Endothelial cell of umbilical vein (primary cell): Measurements from ENCODE around the gene SLC35B2. TPM values are rescaled to one million over a fixed set of nuclear protein-coding genes. Genes with fewer than 3 reads are reported as not detected.

Experiments
- BruUV-seq: library from RNA; stranded (reverse); fragments of 400-500 nt; replicated peaks from 2 replicates; lab custom pipeline; 2021; lab: Mats Ljungman, UMichigan
- CTCF ChIA-PET: fragments of 300-600, 350-600 bp; sonication (Branson Sonifier 250); formaldehyde crosslinking; loops from one replicate; lab custom pipeline; 2021; ENCODE audit warnings: antibody characterized with exemption, inconsistent platforms; lab: Charles Lee
- POLR2A ChIA-PET: fragments of 300-600, 350-600 bp; sonication (Branson Sonifier 250); formaldehyde crosslinking; loops from one replicate; lab custom pipeline; 2021; ENCODE audit warnings: antibody characterized with exemption, inconsistent platforms; lab: Charles Lee
- DNase-seq: peaks from one replicate; pipeline ENCODE4 v3.0.0-alpha.2; 2011; ENCODE audit warnings: low read depth, low spot score
- FAIRE-seq: peaks from 2 replicates; lab custom pipeline; 2011; peaks lifted over from hg19 to GRCh38; lab: Jason Lieb, UNC
- H2AFZ ChIP-seq: 2 replicates; pipeline ENCODE4 v1.6.0; 2012; ENCODE audit warnings: low read depth, low read length, control low read depth, inconsistent platforms
- H3K27ac ChIP-seq: 2 replicates; pipeline ENCODE4 v1.5.1; 2011; ENCODE audit warnings: low read depth, mild to moderate bottlenecking, control low read depth, low read length, moderate library complexity; ENCODE audit not compliant: insufficient read depth
- H3K27me3 ChIP-seq, 2 experiments: 2 replicates each; pipeline versions ENCODE4 v1.6.0 to v1.6.1; 2011; ENCODE audit warnings: low read length in 2 of 2, mixed read lengths in 1 of 2; ENCODE audit not compliant: control insufficient read depth in 2 of 2, insufficient read depth in 2 of 2
- H3K36me3 ChIP-seq, 2 experiments: 2 replicates in 1 of 2; 3 replicates in 1 of 2; pipeline ENCODE4 v1.5.1; 2011; ENCODE audit warnings: low read length in 2 of 2, mild to moderate bottlenecking in 1 of 2, moderate library complexity in 1 of 2; ENCODE audit not compliant: control insufficient read depth in 2 of 2, insufficient read depth in 2 of 2; ENCODE audit errors: extremely low read depth in 1 of 2
- H3K4me1 ChIP-seq: 3 replicates; pipeline ENCODE4 v1.5.1; 2011; ENCODE audit warnings: mild to moderate bottlenecking, low read length; ENCODE audit not compliant: control insufficient read depth, insufficient read depth; ENCODE audit errors: extremely low read depth
- H3K4me2 ChIP-seq: 2 replicates; pipeline ENCODE4 v1.6.1; 2011; ENCODE audit warnings: low read length, control low read depth, mixed read lengths; ENCODE audit not compliant: insufficient read depth
- H3K4me3 ChIP-seq, 3 experiments: fragments of 200-600 bp in 1 of 3; sonication (generic), shearing (Covaris generic) in 1 of 3; replicated peaks in 1 of 3; 2 replicates each; pipeline ENCODE4 v1.5.1; 2011 to 2016; ENCODE audit warnings: control low read depth in 3 of 3, low read length in 3 of 3, mild to moderate bottlenecking in 2 of 3, inconsistent platforms in 1 of 3, low read depth in 1 of 3, moderate library complexity in 1 of 3; ENCODE audit not compliant: insufficient read depth in 1 of 3
- H3K79me2 ChIP-seq: 2 replicates; pipeline ENCODE4 v1.6.0; 2012; ENCODE audit warnings: low read length, inconsistent platforms; ENCODE audit not compliant: control insufficient read depth, insufficient read depth
- H3K9ac ChIP-seq: replicated peaks from 2 replicates; pipeline ENCODE3; 2011; ENCODE audit warnings: low read length, control low read depth; ENCODE audit not compliant: insufficient read depth; ENCODE audit errors: extremely low read depth
- H3K9me1 ChIP-seq: replicated peaks from 3 replicates; pipeline ENCODE4 v1.6.0; 2011; ENCODE audit warnings: mild to moderate bottlenecking, low read length; ENCODE audit not compliant: control insufficient read depth, insufficient read depth; ENCODE audit errors: extremely low read depth
- H3K9me3 ChIP-seq: replicated peaks from 2 replicates; pipeline ENCODE4 v1.5.1; 2012; ENCODE audit warnings: low read length, inconsistent platforms; ENCODE audit not compliant: control insufficient read depth, insufficient read depth
- H4K20me1 ChIP-seq: replicated peaks from 2 replicates; pipeline ENCODE3; 2011; ENCODE audit warnings: mild to moderate bottlenecking, low read length; ENCODE audit not compliant: control insufficient read depth, insufficient read depth; ENCODE audit errors: extremely low read depth
- EZH2 ChIP-seq: IDR thresholded peaks from 2 replicates; pipeline ENCODE4 v1.6.1; 2012; ENCODE audit warnings: borderline replicate concordance, low read depth, mild to moderate bottlenecking, moderate library complexity, low read length, inconsistent platforms; ENCODE audit not compliant: severe bottlenecking
- FOS ChIP-seq: IDR thresholded peaks from 2 replicates; pipeline ENCODE4 v1.6.1; 2011; ENCODE audit warnings: mild to moderate bottlenecking, low read length, moderate library complexity, borderline replicate concordance; ENCODE audit not compliant: insufficient read depth
- GATA2 ChIP-seq: IDR thresholded peaks from 2 replicates; pipeline ENCODE4 v1.7.0; 2011; ENCODE audit warnings: low read depth, mild to moderate bottlenecking, moderate library complexity, mixed read lengths, low read length; ENCODE audit not compliant: insufficient read length, insufficient read depth
- JUN ChIP-seq: IDR thresholded peaks from 2 replicates; pipeline ENCODE4 v1.6.1; 2011; ENCODE audit warnings: borderline replicate concordance, low read depth; ENCODE audit not compliant: insufficient read length, insufficient read depth
- MYC ChIP-seq: IDR thresholded peaks from one replicate; pipeline ENCODE4 v1.6.1; 2011; ENCODE audit warnings: mild to moderate bottlenecking, low read depth, low read length
- POLR2A ChIP-seq: IDR thresholded peaks from 2 replicates; pipeline ENCODE4 v1.6.1; 2012; ENCODE audit warnings: low read depth, mild to moderate bottlenecking, control low read depth, low read length
- POLR2AphosphoS5 ChIP-seq: IDR thresholded peaks from 2 replicates; pipeline ENCODE4 v1.6.1; 2012; ENCODE audit warnings: low read depth, mild to moderate bottlenecking, control low read depth, low read length, moderate library complexity; ENCODE audit not compliant: insufficient read depth
- dilution Hi-C: fragments of 300-500 bp; cut with MboI; formaldehyde crosslinking; loops from one replicate; pipeline ENCODE4 v1.15.0; 2019; ENCODE audit warnings: low sequenced_read_pairs; ENCODE audit not compliant: extremely low pct_ligation_motif_present
- intact Hi-C: fragments of 100-400 bp; cut with micrococcal nuclease; formaldehyde crosslinking; loops from one replicate; pipeline ENCODE4 v1.10.0; 2022
- polyA plus RNA-seq, 4 experiments: library from polyadenylated mRNA; depleted of rRNA in 3 of 4; stranded (reverse) in 3 of 4; unstranded in 1 of 4; fragments of >200 nt; gene quantifications; 2 replicates each; pipeline versions ENCODE4 v1.2.1 to v1.2.3, GENCODE V29; 2011 to 2012; ENCODE audit warnings: missing spikeins in 1 of 4
- total RNA-seq: library from RNA; stranded (reverse); gene quantifications from 2 replicates; pipeline ENCODE4 v1.2.3, GENCODE V29; 2021
- TF ChIP-seq, protein P1 (sequence below), 2 donors: IDR thresholded peaks; 1 replicate in 1 of 2; 2 replicates in 1 of 2; pipeline ENCODE4 v1.5.1; 2011; ENCODE audit warnings: low read length in 2 of 2, mild to moderate bottlenecking in 2 of 2, moderate library complexity in 2 of 2, control low read depth in 1 of 2, inconsistent platforms in 1 of 2, low read depth in 1 of 2; ENCODE audit not compliant: insufficient read depth in 1 of 2; ENCODE audit errors: extremely low read depth in 1 of 2
- TF ChIP-seq, protein P2 (sequence below): IDR thresholded peaks from 2 replicates; pipeline ENCODE4 v1.6.1; 2011; ENCODE audit not compliant: insufficient read depth, insufficient read length

Gene SLC35B2
- total and polyA plus RNA-seq, 2 donors (not counting 3 experiments of a cell fraction or from before 2014, with no cell fraction given), result 53.4 to 112 TPM

DNA sequence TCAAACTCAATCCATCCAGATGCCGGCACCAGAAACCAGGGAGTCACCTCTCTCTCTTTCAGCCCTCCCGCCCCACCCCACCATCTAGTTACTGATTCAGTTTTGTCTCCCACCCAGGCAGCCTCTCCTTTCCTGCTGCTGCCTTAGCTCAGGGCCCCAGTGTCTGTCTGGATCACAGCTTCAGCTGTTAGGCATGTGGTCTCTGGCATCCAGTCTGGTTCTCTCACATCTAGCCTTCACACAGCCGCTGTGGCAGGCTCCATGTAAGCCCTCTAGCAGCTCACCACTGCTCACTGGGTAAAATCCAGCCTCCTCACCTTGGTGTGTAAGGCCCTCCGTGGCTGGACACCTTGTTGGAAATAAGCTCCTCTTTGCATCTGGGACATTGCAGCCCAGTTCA is 34.5 kb upstream of the SLC35B2 start:
- CTCF ChIA-PET, result interaction anchor here (0.8 to 5.6 kb wide), 6 partner anchors 12 to 35 kb away, joined by 3 to 35 read pairs (median 4); partner anchors contain the start of genes AARS2 and TMEM151B
- no peaks in the 10 kb centered on the region for H3K36me3 ChIP-seq
- no peak overlapping the region for H3K27ac ChIP-seq
- no peaks in the 10 kb centered on the region for H3K79me2 ChIP-seq
- H3K9me1 ChIP-seq, result no peaks in the 10 kb centered on the region
- intact Hi-C loops (no loop called here), dilution Hi-C loops (no loop called here)
- H3K9ac ChIP-seq, result no peak overlapping the region
- no peak overlapping the region for H3K4me2 ChIP-seq
- peaks cover 30% of the 10 kb centered on the region in 2 experiments for H3K27me3 ChIP-seq
- H2AFZ ChIP-seq, result no peak overlapping the region
- H4K20me1 ChIP-seq, result no peaks in the 10 kb centered on the region
- FAIRE-seq (no peak), DNase-seq (no peak)
- no peaks in the 10 kb centered on the region for H3K4me1 ChIP-seq
- TF ChIP-seq EZH2 (no peak), POLR2AphosphoS5 (no peak), MYC (no peak), JUN (no peak), FOS (no peak), GATA2 (no peak), POLR2A (no peak)
- TF ChIP-seq, protein P1, sequence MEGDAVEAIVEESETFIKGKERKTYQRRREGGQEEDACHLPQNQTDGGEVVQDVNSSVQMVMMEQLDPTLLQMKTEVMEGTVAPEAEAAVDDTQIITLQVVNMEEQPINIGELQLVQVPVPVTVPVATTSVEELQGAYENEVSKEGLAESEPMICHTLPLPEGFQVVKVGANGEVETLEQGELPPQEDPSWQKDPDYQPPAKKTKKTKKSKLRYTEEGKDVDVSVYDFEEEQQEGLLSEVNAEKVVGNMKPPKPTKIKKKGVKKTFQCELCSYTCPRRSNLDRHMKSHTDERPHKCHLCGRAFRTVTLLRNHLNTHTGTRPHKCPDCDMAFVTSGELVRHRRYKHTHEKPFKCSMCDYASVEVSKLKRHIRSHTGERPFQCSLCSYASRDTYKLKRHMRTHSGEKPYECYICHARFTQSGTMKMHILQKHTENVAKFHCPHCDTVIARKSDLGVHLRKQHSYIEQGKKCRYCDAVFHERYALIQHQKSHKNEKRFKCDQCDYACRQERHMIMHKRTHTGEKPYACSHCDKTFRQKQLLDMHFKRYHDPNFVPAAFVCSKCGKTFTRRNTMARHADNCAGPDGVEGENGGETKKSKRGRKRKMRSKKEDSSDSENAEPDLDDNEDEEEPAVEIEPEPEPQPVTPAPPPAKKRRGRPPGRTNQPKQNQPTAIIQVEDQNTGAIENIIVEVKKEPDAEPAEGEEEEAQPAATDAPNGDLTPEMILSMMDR (IDR thresholded peaks at IDR 0.05; ENCODE audit: extremely low read depth in 1 of 2, insufficient read depth in 1 of 2, low read depth in 1 of 2, low read length in 2 of 2), result no peak
- TF ChIP-seq, protein P2, sequence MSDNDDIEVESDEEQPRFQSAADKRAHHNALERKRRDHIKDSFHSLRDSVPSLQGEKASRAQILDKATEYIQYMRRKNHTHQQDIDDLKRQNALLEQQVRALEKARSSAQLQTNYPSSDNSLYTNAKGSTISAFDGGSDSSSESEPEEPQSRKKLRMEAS, result no peak
- POLR2A ChIA-PET, result no interaction called here
- BruUV-seq, result no TSS peak
- H3K4me3 ChIP-seq, result no peak overlapping the region
- H3K9me3 ChIP-seq, result no peaks in the 10 kb centered on the region
